ENCODE data around the gene CDC42BPA.

- TF ChIP-seq GATA3 (IDR thresholded peaks at IDR 0.05; ENCODE audit: low read depth, low read length), result no peak
- no peak for TF ChIP-seq GATA2 (IDR thresholded peaks at IDR 0.05; ENCODE audit: low read depth, low read length)
Observed at GRCh38 chr1:226964068-226964425, 354.2 kb downstream of the CDC42BPA start.

All from SH-SY5Y (cell line).